HG03558 (cell line): Measurements from ENCODE around the gene EXOC6B.
"Not testable (repeated sequence)": the region's sequence is repeated elsewhere in the genome, so short reads cannot be mapped to it uniquely, and the experiment has no call there.

ENCODE experiments used
- ATAC-seq: cut with Tn5 transposase; IDR thresholded peaks from one replicate; pipeline ENCODE4 v1.9.1; 2021; ENCODE audit warnings: moderate number of reproducible peaks; ENCODE audit not compliant: unreplicated experiment; ENCODE audit errors: extremely low read depth

EXOC6B gene

DNA sequence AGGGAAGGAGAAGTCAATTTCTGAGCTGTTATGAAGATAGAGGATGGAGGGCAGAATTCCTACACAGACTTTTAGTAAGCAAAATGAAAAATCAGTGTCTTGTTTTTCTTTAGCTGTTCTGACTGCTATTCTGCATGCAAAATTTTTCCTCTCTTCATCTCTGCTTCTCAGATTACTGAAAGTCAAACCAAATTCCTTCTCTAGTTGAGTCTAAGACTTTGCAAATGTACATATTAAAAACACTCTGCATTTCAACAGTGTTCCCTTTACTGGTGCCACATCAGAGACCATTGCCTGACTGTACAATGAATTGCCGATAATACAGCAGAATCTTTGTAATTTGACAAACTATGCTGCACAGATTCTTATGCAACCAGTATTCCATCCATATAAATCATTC lies 198.8 kb downstream of the EXOC6B start:
- ATAC-seq = no peak

GRCh38 chr2:72625366-72625765 lies 200.5 kb downstream of the EXOC6B start:
- ATAC-seq = no peak

- no peak for ATAC-seq
These were observed 202.4 kb downstream of the EXOC6B start for GRCh38 chr2:72623481-72623880.

- ATAC-seq = no peak
These were observed 206.2 kb downstream of the EXOC6B start for GRCh38 chr2:72619626-72620025.

DNA sequence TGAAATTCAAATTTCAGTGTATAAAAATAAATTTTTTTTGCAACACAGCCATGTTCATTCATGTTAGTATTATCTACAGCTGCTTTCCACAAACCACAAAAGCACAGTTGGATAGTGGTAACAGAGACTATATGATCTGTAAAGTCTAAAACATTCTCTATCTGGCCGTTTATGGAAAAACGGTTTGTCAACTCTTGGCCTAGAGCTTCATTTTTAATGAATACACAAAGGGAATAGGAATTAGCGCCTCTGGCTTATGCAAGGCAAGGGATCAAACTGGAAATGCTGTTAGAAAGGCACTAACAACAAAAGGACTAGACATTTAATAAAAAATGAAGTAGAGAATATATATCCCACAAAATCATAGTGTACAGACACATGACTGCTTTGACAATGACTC lies 211.9 kb downstream of the EXOC6B start:
- ATAC-seq = no peak

DNA sequence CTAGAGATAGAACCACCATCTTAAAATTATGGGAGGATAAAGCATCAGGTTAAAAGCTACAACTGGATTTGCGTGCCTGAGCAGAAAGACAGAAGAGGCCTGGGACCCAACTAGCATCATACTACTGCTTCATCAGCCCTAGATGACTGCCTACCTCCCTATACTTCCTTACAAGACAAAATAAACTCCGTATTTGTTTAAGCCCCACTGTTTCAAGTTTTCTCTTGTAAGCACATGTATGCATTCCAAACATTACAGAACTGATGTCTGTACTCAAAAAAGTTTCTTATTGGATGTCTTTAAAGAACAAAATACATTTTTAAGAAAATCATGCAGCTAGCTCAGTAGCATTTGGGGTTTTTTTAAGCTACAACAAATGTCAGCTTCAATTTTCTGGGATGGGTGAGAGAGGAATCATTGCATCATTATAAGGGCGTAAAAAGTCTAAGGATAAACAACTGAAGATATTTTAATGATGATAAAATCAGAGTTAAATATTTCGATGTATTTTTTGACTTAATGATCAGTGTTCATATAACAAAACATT lies 213.1 kb downstream of the EXOC6B start:
- ATAC-seq = no peak

GRCh38 chr2:72607189-72607588 lies 218.6 kb downstream of the EXOC6B start:
- no peak for ATAC-seq

DNA sequence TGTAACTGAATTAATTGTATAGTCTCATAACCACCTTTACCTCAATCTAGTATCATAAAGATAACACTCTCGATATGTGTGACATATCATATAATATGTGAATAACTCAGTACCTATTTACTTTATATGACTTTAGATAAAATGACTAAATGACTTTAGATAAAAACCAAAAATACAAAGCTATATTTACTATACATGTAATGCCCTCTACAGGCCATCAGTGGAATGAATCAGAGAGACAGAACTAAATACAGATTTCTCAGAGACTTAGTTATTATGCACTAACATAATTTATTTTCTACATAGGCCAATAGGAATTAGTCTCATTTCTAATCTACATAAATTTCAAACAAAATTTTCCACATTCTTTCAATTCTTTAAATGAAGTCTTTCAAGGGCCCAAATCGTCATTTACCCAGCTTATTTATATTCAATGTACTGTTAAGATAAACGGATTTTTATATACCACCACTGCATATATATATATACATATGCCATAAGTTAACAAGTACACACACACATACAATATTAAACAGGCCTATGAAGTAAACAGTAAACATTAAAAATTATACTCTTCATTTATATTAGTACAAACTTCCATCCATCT lies 219.9 kb downstream of the EXOC6B start:
- ATAC-seq = no peak

DNA sequence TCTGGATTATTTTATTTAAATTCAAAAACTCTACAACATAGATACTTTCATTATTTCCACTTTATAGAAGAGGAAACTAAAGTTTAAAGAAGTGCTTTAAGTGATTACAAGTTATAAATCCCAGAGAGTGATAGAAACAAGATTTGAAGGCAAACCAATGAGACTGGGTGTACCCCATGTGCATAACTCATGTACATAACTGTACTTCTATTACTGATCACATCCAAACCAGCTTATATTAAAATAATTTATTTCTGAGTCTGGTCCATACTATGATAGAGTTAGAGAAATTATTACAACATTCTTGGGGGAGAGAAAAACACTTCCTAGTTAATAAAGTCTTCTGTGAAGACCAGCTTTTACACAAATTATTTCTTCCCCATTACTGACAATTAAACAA lies 221.4 kb downstream of the EXOC6B start:
- ATAC-seq = no peak

DNA sequence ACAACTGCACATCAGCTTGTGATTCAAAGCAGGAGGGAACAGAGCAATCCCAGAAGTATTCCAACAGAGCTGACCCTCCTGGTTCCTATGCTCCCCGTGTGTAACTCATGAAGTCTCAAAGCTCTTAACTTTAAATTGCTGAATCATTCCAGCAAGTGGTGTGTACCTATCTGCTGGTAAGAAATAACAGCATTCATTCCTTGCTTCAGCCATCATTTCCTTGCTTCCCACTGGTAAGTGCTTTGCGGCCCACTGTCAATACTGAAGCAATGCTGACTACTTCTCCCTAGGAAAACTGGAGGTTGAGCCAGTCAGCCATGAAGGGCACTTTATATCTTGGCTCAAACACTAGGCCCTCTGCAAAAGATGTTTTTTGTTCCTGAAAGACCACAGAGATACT lies 222.4 kb downstream of the EXOC6B start:
- no peak for ATAC-seq

GRCh38 chr2:72602711-72603110 lies 223.1 kb downstream of the EXOC6B start:
- no peak for ATAC-seq

DNA sequence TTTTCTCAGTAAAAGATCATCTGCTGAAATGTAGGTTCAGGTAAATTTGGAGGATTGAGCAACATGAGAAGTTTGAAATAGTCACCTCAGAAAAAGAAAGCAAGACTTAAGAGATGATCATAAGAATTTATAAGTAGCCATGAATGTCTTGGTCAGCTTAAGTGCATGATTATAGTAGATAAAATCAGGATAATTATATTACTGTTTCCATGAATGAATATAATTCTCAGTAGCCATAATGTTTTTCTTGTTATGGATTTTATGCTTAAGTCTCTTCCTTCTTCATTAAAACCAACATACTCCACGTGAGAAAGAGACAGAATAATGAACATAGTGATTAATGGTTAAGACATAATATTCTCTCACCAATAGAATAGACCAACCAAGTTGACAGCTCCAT lies 223.7 kb downstream of the EXOC6B start:
- no peak for ATAC-seq

GRCh38 chr2:72583836-72584235 lies 242.0 kb downstream of the EXOC6B start:
- ATAC-seq = not testable (repeated sequence)

GRCh38 chr2:72583376-72583775 lies 242.5 kb downstream of the EXOC6B start:
- ATAC-seq = no peak

DNA sequence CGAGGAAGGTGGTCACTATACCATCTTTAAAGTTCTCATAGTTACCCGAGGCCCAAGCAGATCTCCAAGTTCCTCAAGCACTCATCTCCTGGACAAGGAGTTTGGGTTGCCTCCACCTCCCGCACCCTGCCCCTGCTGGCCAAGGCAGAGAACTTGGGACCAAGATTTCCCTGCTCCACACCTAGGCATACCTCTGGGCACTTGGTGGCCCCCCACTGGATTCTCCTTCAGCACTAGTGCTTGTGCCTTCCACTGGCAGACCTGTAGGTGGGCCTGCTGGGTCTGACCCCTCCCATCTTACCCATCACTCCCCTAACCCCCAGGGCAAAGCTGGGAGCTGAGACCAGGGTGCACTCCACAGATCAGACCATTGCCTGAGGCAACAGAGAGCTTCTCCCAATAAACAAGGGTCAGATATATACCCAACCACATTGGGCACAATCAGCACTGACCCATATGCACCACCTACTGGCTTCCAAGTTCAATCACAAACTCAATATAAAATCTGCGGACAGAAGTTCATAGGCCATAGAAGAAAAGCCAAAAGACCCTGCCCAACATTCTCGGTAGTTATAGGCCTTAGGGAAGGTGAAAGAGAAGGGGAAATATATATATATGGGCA lies 244.2 kb downstream of the EXOC6B start:
- no peak for ATAC-seq

GRCh38 chr2:72579591-72580180 lies 246.1 kb downstream of the EXOC6B start:
- no peak for ATAC-seq

DNA sequence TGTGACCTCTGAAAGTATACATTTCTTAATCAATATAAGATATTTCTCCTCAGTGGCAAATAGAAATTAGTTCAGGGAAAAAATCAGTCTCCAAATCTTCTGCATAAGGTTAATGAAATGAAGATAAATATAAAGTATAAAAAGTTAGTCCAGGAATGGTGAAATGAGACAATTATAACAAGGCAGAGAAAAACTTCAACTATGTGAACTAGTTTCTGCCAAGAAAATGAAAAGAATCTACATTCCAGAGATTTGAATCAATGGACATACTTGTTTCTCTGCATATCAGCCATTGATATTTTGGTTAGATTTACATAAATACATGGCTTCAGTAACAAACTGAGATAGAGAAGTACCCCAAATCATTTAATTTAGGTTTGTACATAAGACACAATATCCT lies 249.0 kb downstream of the EXOC6B start:
- no peak for ATAC-seq

GRCh38 chr2:72576459-72576858 lies 249.4 kb downstream of the EXOC6B start:
- ATAC-seq = no peak

DNA sequence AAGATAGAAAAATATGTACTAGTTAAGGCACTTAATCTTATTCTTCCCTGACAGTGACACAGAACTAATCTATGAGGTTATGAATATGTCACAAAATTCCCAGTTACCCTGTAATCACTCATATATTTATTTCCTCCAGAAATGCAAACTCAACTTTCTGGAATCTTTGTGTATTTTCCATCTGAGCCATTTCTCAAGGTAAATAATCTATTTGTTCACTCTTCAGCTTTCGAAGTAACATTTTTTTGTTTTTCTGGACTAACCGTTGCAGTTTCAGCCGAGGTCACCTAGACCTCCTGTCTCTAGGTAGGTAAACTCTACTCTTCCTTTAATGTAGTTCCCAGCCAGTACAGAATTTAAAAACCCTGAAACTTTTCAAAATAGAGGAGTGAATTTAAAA lies 250.9 kb downstream of the EXOC6B start:
- no peak for ATAC-seq

GRCh38 chr2:72573232-72573631 lies 252.6 kb downstream of the EXOC6B start:
- ATAC-seq = no peak

- no peak for ATAC-seq
These were observed 253.3 kb downstream of the EXOC6B start for GRCh38 chr2:72572501-72572900.

- ATAC-seq = no peak
These were observed 255.4 kb downstream of the EXOC6B start for GRCh38 chr2:72570413-72570812.
